GM12878 (cell line): Measurements from ENCODE around the gene PLPP1.

Experiments
- ATF2 ChIP-seq: IDR thresholded peaks from 2 replicates; pipeline ENCODE4 v1.6.1; 2012; ENCODE audit warnings: low read length, inconsistent platforms
- BMI1 ChIP-seq: fragments of 450-650 bp; IDR thresholded peaks from 2 replicates; pipeline ENCODE4 v1.6.1; 2016; ENCODE audit warnings: mild to moderate bottlenecking, moderate library complexity, borderline replicate concordance
- CTCF ChIP-seq, 3 experiments: IDR thresholded peaks in 2 of 3; conservative IDR thresholded peaks in 1 of 3; 2 replicates each; pipeline ENCODE4 v1.5.1; 2011; ENCODE audit warnings: low read depth in 3 of 3, low read length in 3 of 3, mild to moderate bottlenecking in 3 of 3, control low read depth in 2 of 3, moderate library complexity in 2 of 3, inconsistent platforms in 1 of 3, mixed read lengths in 1 of 3; ENCODE audit not compliant: control insufficient read depth in 2 of 3, insufficient read depth in 1 of 3; ENCODE audit errors: extremely low read depth in 1 of 3
- EGR1 ChIP-seq, 2 experiments: IDR thresholded peaks; 1 replicate in 1 of 2; 2 replicates in 1 of 2; pipeline ENCODE4 v1.6.1; 2011 to 2012; ENCODE audit warnings: low read depth in 2 of 2, low read length in 2 of 2, borderline replicate concordance in 1 of 2, mild to moderate bottlenecking in 1 of 2, moderate library complexity in 1 of 2
- HCFC1 ChIP-seq: fragments of 150-350 bp; IDR thresholded peaks from 2 replicates; pipeline ENCODE4 v1.6.1; 2014; ENCODE audit warnings: low read length
- POLR2AphosphoS5 ChIP-seq: IDR thresholded peaks from 2 replicates; pipeline ENCODE4 v1.6.1; 2011; ENCODE audit warnings: mild to moderate bottlenecking, low read length, inconsistent platforms
- ZZZ3 ChIP-seq: IDR thresholded peaks from 2 replicates; pipeline ENCODE4 v1.6.1; 2011; ENCODE audit warnings: low read depth; ENCODE audit not compliant: control insufficient read depth, insufficient read length

- TF ChIP-seq ZZZ3 = no peak
- TF ChIP-seq ATF2 = no peak
- TF ChIP-seq CTCF (IDR thresholded peaks at IDR 0.05 in 2 of 3, conservative IDR thresholded peaks at IDR 0.05 in 1 of 3; ENCODE audit: control insufficient read depth in 2 of 3, extremely low read depth in 1 of 3, insufficient read depth in 1 of 3, low read depth in 3 of 3, low read length in 3 of 3) = no peak
- TF ChIP-seq EGR1 (IDR thresholded peaks at IDR 0.05; ENCODE audit: borderline replicate concordance in 1 of 2, low read depth in 2 of 2, low read length in 2 of 2) = no peak
- no peak for TF ChIP-seq HCFC1
- no peak for TF ChIP-seq POLR2AphosphoS5
- TF ChIP-seq BMI1 = no peak
These were observed 17.0 kb downstream of the PLPP1 start for GRCh38 chr5:55517804-55518203.
